GM10248 (cell line): ENCODE data around the gene ATP5IF1.
A peak's percentile ranks its signal among the peaks of the same experiment; 100 is the strongest.

Source experiments
- CTCF ChIA-PET: fragments of 300-600 bp; sonication (Branson Sonifier 250); formaldehyde crosslinking; extraction: SDS; loops from one replicate; lab custom pipeline; 2021; ENCODE audit warnings: antibody characterized with exemption; lab: Yijun Ruan, JAX
- POLR2A ChIA-PET: fragments of 350-650 bp; sonication (Branson Sonifier 250); formaldehyde crosslinking; extraction: SDS; loops from one replicate; lab custom pipeline; 2020; ENCODE audit warnings: antibody characterized with exemption; lab: Yijun Ruan, JAX
- DNase-seq: peaks from one replicate; pipeline ENCODE4 v3.0.0; 2012; ENCODE audit errors: extremely low spot score
- CTCF ChIP-seq: IDR thresholded peaks from 2 replicates; pipeline ENCODE4 v1.5.1; 2012; ENCODE audit warnings: mild to moderate bottlenecking, low read depth; ENCODE audit errors: extremely low read depth, missing control alignments, control extremely low read depth

Gene ATP5IF1

GRCh38 chr1:28235755-28236655 is at the start of gene ATP5IF1:
ATP5IF1 (plus strand) TSS chr1:28236124; CDS start chr1:28236184, 60 bp downstream.
- CTCF ChIA-PET = interaction anchor here (1.2 to 6.4 kb wide), 4 partner anchors 8 to 124 kb away, joined by 3 to 63 read pairs (median 6); no protein-coding TSS in a partner anchor
- POLR2A ChIA-PET = interaction anchor here (0.6 to 2.5 kb wide), 6 partner anchors 9 to 407 kb away, joined by 3 to 25 read pairs (median 9); partner anchors contain the start of gene TAF12

GRCh38 chr1:28190337-28190979 is 45.5 kb upstream of the ATP5IF1 start:
- POLR2A ChIA-PET = no interaction called here
- DNase-seq = no peak
- CTCF ChIA-PET = no interaction called here
- no peak for TF ChIP-seq CTCF

More at GRCh38 chr1:28235755-28236655, at the start of gene ATP5IF1:
- peak; percentile 99 for DNase-seq
- no peak for TF ChIP-seq CTCF

- no peak for TF ChIP-seq CTCF
- ChIA-PET CTCF (interaction anchor here (1.4 to 1.5 kb wide), 2 partner anchors 11 to 18 kb away, joined by 3 to 4 read pairs; no protein-coding TSS in a partner anchor), POLR2A (no interaction called here)
- no peak for DNase-seq
Observed at GRCh38 chr1:28190996-28191645, 44.8 kb upstream of the ATP5IF1 start.

GRCh38 chr1:28193701-28194161 is 42.2 kb upstream of the ATP5IF1 start:
- ChIA-PET CTCF (interaction anchor here (1.2 to 4.7 kb wide), 3 partner anchors 15 to 103 kb away, joined by 3 to 28 read pairs (median 5); no protein-coding TSS in a partner anchor), POLR2A (no interaction called here)
- DNase-seq = no peak
- TF ChIP-seq CTCF = no peak

- no peak for TF ChIP-seq CTCF
- ChIA-PET POLR2A (no interaction called here), CTCF (interaction anchor here (1.3 to 4.7 kb wide), 3 partner anchors 11 to 104 kb away, joined by 4 to 28 read pairs (median 5); no protein-coding TSS in a partner anchor)
- no peak for DNase-seq
Observed at GRCh38 chr1:28194326-28195035, 41.4 kb upstream of the ATP5IF1 start.
